ENCODE results near the gene TOM1.

Gene TOM1

DNA sequence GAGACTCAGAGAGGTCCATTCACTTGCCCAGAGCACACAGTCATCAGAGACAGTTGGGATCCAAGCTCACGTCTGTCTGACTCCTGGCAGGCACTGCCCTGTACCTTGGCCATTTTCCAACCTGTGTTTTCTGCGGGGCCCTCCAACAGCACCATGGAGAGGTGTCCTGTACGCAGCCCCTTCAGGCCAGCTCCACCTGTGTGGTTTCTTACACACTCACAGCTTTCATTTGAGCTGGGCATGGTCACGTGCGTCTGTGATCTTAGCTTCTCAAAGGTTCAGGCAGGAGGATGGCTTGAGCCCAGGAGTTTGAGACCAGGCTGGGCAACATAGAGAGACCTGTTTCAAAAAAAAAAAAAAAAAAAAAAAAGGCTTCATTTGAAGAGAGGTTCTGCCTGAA lies 24.4 kb downstream of the TOM1 start:
- DNase-seq (ENCODE audit: low read depth): no peak

DNA sequence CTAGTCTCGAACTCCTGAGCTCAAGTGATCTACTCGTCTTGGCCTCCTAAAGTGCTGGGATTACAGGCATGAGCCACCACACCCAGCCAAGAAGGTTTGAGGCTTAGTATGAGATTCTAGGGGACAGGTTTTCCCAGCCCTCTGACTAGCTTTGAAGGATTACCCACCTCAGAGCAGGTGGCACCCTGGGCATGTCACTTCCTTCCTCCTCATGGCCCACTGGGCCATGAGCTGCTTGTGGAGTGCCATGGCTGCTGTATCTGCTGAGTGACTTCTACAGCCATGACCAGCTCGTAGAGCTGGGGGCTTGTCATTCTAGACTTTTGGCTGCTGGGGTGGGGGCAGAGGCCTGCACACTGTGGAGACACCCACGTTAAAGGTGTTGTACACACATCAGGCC lies 25.1 kb downstream of the TOM1 start:
- DNase-seq (ENCODE audit: low read depth): no peak

DNA sequence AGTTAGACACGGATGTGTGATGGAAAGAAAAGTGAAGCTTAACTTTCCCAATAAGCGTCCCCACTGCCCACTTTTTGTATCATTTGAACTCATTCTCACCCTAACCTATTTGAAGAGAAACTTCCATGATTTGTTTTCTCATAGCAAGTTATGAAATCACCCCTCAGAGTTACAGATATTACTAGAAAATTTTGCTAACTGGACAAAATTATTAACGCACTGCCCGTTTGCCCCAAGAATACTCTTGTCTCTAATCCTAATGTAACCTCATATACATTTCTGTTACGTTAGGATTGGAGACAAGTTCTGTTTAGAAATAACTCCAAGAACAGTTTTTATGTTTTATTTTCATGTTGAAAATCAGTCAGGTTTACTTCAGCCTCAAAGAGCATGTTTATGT lies 25.5 kb downstream of the TOM1 start:
- DNase-seq (ENCODE audit: low read depth): no peak

DNA sequence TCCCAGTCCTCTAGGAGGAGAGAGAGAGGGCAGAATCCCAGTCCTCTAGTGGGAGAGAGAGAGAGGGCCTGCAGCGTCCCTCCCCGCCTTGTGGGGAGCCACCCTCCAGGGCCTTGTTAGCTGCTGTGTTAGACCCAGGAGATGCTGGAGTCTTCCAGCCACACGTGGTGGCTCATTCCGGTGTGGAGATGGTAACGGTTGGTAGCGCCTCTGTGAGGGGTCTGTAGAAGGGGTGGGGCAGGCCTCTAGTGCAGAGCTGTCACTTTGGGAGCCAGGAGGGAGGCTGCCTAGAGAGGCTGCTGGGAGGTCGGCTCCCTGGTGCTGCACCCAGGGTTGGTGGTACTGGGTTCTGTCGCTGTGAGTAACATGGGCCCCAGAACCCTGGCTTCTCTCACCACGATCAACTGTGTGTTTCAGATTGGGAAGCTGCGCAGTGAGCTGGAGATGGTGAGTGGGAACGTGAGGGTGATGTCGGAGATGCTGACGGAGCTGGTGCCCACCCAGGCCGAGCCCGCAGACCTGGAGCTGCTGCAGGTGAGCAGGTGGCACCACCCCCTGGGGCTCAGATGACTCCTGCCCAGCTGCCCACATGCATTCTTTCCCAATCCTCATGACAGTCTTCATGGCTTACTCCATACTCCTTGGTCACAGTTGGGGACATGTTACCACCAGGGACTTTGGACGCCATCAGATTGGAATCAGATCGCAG lies 27.3 kb downstream of the TOM1 start:
- no peak for DNase-seq (ENCODE audit: low read depth)

DNA sequence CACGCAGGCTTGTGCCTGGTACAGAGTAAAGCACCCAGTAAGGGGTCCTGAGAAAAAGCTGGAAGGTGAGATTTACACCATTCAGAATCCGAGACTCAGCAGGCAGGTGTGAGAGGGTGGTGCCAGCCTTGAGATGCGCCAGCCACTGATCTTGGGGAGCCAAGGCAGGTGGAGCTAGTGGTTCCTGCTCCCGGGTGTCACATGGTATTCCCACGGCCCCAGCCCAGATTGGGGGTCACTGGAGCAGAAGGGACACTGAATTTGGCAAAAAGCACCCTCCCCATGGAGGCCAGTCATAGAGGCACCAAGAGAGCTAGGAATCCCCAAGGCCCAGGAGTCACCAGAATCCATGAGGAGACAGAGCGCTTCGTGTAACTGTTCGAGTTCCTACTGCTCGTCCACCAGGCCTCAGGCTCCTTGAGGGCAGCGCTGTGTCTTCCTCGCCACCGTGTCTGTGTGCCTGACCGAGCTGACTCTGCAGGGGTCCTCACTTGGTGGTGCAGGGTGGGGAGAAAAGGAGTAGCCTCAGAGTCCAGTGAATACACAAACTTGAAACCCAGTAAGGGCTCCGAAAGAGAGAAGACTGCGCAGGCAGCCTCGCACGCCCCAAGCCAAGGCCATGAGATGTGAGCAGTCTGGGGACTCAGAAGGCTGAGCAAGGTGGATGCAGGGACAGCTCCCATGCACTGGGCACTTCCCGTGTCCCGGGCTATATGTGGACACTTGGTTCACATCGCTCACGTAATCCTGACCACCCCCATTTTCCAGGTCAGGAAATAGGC lies 28.2 kb downstream of the TOM1 start:
- DNase-seq (ENCODE audit: low read depth): no peak

DNA sequence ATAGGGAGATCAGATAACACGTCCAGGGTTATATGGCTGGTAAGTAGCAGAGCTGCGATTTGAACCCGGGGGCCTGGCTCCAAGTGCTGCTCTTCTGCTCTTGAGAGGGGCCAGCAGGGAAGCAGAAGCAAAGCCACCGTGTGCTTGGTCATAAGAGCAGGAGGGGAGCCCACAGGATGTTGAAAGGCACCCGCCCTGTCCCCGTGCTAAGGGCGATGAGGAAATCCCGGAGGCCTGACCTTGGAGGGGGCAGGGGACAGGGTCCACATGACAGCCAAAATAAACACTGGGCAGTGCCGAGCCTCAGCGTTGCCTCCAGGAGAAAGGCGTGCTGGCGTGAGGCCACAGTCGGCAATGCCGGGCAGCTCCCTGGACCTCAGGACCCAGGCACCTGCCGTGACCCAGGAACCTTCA lies 28.8 kb downstream of the TOM1 start:
- no peak for DNase-seq (ENCODE audit: low read depth)

DNA sequence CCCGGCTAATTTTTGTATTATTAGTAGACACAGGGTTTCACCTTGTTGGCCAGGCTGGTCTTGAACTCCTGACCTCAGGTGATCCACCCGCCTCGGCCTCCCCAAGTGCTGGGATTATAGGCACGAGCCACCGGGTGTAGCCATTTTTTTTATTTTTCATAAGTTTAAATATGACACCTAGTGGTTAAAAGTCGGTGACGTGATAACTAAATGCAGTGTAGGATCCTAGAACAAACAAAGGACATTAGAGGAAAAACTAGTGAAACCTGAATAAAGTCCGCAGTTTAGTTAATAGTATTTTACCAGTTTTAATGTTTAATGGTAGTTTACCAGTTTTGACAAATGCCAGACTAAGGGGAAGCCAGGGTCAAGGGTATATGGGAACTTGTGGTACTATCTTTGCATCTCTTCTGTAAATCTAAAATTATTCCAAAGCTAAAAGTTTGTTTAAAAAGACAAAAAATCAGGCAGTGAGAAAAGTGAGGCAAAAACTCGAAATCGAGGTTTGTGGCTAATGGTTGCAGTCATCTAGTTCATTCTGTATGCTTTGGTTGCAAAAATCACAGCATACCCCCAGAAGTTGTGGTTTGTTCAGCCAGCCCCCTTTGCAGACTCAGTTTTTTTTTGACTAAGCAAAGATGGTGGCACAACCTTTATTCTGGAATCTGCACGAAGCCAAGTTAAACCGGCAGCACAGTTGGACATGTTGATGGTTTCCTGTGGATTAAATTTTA lies 29.6 kb downstream of the TOM1 start:
- DNase-seq (ENCODE audit: low read depth): no peak

DNA sequence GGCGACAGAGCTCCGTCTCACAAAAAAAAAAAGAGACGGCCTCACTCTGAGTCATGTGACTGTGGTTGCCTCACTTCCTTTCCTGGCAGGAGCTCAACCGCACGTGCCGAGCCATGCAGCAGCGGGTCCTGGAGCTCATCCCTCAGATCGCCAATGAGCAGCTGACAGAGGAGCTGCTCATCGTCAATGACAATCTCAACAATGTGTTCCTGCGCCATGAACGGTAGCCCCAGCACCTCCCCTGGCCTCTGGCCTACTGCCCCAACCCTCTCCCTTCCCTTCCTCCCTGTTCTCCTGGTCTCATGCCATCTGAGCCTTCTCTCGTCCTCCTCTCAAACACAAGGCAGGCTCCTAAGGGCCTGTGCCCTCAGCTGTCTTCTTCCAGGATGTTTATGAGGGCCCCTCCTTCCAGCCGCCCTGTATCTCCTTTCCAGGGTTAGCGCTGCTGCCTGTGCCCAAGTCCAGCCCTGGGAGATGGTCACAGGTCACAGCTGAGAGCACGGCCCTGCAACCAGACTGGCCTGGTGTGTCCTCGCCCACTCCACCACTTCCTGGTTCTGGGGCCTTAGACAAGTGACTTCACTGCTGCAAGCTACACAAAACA lies 30.7 kb downstream of the TOM1 start:
- DNase-seq (ENCODE audit: low read depth): no peak

DNA sequence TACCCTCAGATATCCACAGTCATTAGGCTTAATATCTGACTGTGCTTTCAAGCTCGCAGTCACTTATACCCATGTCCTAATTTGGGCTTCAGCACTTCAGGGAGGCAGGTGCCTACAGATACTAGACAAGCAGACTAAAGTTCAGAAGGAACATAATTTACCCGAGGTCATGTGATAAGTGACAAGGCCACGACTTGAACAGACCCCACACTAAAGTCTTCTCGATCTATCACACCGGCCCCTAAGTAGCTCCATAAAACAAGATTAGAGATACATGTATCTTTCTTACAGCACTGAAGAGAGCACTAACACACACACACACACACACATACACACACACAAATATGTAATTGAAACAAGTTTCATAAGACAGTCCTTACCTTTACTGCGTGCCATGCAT lies 32.6 kb downstream of the TOM1 start:
- no peak for DNase-seq (ENCODE audit: low read depth)

DNA sequence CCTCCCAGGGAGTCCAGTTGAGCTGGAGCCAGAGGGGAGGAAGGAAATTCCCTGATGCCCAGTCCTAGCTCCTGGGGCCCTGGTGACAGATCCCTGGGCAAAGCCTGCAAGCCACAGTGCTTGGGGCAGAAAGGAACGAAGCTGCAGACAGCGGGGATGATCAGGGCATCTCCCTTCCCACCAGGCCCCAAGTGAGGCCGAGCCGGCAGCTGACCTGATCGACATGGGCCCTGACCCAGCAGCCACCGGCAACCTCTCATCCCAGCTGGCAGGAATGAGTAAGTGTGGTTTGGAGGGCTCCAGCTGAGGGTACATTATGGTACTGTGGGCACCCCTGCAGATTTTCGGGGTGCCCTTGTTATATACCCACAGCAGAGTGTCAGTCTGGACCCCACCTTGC lies 33.5 kb downstream of the TOM1 start:
- DNase-seq (ENCODE audit: low read depth): no peak

DNA sequence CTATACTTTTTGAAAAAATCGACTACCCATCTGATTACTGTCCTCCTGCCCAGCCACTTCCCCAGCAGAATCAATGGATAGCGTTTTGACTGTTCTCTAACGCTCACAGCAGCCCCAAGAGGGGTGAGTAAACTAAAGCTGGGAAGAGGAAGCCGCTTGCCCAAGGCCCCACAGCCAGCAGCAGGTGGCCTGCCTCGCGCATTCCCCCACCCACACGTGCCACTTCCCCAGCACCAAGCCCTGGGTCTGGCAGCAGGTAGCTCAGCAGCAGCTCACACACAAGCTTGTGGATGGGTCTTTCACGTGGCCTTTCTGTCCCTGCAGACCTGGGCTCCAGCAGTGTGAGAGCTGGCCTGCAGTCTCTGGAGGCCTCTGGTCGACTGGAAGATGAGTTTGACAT lies 34.3 kb downstream of the TOM1 start:
- DNase-seq (ENCODE audit: low read depth): no peak

DNA sequence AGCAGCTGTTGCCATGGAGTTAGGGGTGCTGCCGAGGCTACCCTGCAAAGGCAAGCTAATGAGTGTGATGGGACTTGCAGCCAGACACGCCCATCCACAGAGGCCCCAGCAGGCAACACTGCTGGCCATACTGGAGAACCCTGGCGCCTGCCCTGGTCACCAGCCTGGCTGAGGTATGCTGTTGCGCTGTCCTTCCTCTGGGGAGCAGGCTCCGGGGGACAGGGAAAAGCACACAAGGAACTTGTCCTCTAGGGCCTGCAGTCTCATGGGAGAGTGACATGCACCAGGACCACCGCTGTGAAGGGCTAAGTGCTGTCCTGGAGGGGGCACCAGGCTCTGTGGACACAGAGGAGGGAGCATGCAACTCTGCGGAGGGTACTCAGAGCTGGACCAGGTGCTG lies 35.8 kb downstream of the TOM1 start:
- no peak for DNase-seq (ENCODE audit: low read depth)

DNA sequence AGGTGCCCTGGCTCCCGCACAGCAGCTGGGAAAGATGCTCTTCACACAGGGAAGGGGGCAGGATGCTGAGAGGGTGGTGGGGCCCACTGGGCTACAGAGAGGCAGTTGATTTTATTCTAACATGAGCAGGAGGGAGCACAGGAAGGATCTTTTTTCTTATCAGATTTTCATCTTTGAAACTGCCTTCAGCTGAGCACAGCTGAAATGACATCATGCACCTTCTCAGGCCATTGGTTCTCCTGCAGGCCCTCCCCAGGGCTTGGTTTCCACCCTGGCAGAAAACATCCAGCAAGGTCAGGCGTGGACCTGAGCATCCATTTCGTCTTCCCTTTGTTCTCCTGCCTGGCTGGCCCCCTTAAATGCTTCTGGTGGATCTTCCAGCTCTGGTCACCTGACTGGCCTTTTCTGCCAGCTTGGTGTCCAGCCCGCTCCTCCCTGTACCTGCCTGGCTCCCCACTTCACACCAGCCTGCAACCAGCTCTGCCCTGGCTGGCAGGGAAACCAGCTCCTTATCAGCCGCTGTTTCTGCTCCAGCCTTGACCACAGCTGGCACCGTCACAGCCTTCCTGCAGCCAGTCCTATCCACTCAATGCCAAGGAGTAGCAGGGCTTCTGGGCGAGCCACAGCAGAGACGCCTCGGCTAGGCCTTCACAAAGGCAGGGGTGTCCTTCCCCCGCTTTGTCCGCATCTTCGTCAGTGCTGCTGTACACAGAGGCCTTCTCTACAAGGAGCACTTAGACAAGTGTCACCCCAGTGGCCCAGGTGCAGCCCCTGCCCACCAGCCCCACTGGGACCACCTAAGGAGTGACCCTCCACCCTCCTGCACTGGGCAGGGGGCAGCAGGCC lies 36.5 kb downstream of the TOM1 start:
- DNase-seq (ENCODE audit: low read depth): no peak

DNA sequence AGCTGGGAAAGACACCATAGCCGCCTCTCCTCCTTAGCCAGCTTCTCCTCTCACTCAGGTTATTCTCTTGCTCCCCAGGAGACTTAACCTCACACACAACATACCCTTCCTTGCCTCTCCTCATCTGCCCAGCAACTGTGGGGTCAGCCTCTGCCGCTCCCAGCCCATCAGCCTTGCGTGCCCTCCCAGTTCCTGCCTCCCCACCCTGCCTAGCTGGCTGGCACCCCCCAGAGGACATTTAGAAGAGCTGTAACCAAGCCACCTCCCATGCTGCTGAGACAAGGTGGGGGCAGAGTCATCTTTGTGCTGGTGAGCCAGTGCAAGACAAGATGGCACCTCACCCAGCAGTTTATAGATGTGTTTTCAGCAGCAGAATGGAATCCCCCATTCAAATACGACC lies 38.2 kb downstream of the TOM1 start:
- no peak for DNase-seq (ENCODE audit: low read depth)

DNA sequence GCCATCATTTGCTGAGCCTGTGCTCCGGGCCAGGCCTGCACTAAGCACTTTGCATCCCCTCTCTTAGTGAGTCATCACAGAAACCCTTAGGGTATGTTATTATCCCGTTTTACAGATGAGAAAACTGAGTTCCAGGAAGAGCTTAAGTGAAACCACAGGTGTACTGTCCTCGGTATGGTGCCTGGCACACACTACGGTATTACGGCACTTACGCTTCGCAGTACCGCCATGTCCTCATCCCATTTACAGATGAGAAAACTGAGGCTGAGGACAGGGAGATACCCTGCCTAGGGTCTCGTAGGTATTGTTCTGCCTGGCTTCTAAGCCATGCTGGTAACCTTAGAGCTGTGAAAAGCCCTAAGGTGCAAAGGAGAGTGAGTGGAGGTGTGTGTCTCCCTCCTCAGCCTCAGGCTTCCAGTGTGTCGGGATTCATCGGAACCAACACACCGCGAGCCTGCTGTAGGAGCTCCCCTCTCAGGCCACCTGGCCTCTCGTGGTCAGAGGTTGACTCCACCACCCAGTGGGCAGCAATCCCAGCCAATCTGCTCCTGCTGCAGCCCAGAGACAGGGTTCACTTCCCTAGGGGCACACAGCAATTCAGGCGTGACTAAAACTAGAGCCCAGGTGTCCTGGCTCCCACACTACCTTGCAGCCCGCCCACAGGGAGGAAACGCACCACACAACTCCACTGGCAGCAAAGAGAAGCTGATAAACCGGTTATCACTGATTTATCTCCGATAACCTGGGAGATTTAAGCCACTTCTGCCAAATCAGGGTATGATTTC lies 41.6 kb downstream of the TOM1 start:
- DNase-seq (ENCODE audit: low read depth): no peak

DNA sequence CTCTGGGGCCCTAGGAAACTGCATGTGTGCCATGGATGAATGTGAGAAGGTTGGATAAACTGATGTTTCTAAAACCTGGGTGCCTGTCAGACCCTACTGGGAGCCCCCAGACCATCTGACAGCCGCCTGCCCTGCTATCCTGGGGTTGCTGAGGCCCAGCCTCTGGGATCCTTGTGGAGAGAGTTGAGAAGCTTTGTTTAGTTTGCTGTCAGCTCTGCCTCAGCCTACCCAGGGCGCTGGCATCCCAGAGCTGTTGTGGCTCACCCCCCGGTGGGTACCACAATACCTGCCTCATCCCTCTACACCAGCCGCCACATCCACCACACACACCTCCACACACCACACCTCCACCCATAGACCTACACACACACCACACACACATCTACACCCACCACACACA lies 42.7 kb downstream of the TOM1 start:
- DNase-seq (ENCODE audit: low read depth): no peak

DNA sequence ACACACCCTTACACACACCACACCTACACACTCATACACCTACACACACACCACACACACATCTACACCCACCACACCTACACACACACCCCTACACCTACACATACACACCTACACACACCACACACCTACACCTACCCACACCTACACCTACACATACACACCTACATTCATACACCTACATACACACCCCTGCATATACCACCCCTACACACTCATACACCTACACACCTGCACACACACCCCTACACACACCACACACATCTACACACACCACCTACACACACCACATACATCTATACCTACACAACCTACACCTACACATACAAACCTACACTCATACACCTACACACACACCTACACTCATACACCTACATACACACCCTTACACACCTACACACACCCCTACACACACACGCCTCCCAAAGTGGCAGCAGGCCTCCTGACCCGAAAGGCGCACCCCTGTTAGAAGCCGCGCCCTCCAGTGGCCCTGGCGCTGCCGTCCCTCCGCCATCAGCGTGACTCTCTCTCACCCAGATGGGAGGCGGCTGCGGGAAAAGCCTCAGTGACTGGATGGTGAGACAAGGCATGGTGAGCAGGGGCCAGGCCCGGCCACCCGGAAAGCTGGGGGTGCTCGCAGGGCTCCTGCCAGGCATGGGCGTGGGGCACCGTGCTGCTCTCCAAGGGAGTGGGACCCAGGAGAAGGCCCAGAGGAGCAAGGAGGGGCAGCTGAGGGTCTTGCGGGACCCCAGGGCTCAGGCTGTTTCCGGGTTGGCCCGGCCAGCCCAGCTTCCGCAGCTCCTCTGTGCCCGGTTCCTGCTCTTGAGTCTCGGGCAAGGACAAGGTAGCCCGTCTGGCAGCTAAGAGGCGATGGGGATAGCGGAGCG lies 44.2 kb downstream of the TOM1 start:
- no peak for DNase-seq (ENCODE audit: low read depth)

DNA sequence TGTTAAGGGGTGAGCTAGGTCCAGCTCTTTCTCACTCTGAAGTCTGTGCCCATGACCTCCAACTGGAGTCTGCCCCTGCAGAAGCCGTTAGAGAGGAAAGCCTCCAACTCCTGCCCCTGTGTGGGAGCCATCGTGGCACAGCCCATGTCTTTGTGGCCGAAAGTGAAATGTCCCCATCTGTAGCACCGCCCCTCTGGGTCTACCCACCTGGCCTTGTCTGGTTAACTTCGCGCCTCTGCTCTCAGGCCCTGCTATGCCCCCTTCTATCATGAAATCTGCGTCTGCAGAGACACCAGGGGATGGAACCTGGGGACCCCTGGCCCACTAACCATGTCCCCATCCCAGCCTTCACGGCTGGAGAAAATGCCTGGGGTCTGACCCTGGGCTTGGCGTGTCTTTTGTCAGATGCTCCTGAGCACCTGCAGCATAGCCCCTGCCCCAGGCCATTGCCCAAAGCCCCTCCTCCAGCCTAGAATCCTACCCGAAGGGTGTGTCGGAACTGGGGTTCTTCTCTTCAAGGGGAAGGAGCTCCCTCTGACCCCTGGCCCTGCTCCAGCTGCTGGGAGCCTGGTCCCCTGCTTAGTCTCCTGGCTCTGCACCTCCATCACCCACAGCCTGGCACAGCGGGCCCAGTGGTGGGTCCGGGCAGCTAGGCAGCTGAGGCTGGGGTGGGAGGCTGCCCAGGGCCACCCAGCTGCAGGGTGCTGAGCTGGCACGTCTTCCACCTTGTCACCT lies 45.4 kb downstream of the TOM1 start:
- DNase-seq (ENCODE audit: low read depth): no peak

DNA sequence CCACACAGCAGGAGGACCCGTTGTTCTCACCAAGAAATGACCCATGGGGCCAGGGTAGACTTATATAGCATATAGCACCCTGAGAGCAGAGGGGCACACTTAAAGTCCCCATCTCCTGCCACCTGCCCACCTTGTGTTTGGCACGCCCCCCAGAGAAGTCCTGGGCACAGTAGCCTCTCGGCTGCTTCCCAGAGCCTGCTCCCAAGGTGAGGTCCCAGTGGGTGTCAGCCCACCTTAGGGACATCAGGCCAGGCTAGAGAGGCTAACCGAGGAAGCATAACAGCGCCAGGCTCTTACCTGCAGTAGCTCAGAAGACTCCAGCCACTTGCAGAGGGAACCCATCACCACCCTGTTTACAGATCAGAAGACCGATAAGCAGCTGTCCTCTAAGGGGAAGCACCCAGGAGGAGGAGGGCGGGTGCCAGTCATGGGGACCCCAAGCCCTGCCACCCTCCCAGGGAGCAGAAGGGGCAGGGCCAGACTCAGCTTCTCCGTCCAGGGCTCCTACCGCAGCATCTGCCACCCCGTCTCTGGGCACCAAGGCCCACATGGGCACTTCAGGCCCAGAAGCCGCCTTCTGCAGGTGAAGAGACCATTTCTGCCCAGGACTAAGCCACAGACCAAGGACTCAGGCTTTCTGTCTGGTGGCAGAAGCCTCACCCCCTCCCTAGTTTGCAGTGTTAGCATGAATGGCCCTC lies 46.3 kb downstream of the TOM1 start:
- DNase-seq (ENCODE audit: low read depth): no peak

All from non-pigmented ciliary epithelial cell (primary cell).